H1 (cell line): ENCODE measurements around the gene RAET1G. TPM values are rescaled to one million over a fixed set of nuclear protein-coding genes. Genes with fewer than 3 reads are reported as not detected.

Experiments used
- CTCF ChIA-PET: fragments of 300-600 bp; sonication (Branson Sonifier 250); formaldehyde crosslinking; loops from one replicate; lab custom pipeline; 2021; ENCODE audit not compliant: partially characterized antibody; lab: Charles Lee
- POLR2A ChIA-PET: fragments of 300-600 bp; sonication (Branson Sonifier 250); formaldehyde crosslinking; loops from one replicate; lab custom pipeline; 2021; ENCODE audit warnings: inconsistent platforms; ENCODE audit not compliant: partially characterized antibody; lab: Charles Lee
- DNase-seq, 2 experiments: peaks; one replicate each; pipeline versions ENCODE4 v3.0.0 to v3.0.0-alpha.2; 2010 to 2022; ENCODE audit warnings: low spot score in 2 of 2, low read depth in 1 of 2, mixed read lengths in 1 of 2
- FAIRE-seq: peaks from 2 replicates; lab custom pipeline; 2011; peaks lifted over from hg19 to GRCh38; lab: Jason Lieb, UNC
- H2AFZ ChIP-seq: 2 replicates; pipeline ENCODE4 v1.8.1; 2012; ENCODE audit warnings: low read length, inconsistent platforms
- H2AK5ac ChIP-seq: 2 replicates; pipeline ENCODE4 v1.6.1; 2013; ENCODE audit warnings: low read depth, low read length
- H2BK120ac ChIP-seq: replicated peaks from 2 replicates; pipeline ENCODE3; 2013; ENCODE audit warnings: low read depth, low read length, inconsistent platforms
- H2BK12ac ChIP-seq: 2 replicates; pipeline ENCODE4 v1.6.1; 2013; ENCODE audit warnings: low read depth, low read length
- H2BK15ac ChIP-seq: 2 replicates; pipeline ENCODE4 v1.6.1; 2013; ENCODE audit warnings: low read length
- H2BK20ac ChIP-seq: 2 replicates; pipeline ENCODE4 v1.6.1; 2013; ENCODE audit warnings: low read length
- H2BK5ac ChIP-seq: 2 replicates; pipeline ENCODE4 v1.6.1; 2013; ENCODE audit warnings: low read depth, low read length
- H3K14ac ChIP-seq: 2 replicates; pipeline ENCODE4 v1.6.1; 2013; ENCODE audit warnings: inconsistent platforms; ENCODE audit not compliant: insufficient read length
- H3K18ac ChIP-seq: 2 replicates; pipeline ENCODE4 v1.6.1; 2013; ENCODE audit warnings: low read length; ENCODE audit errors: extremely low read depth
- H3K23ac ChIP-seq: 2 replicates; pipeline ENCODE4 v1.6.1; 2013; ENCODE audit warnings: inconsistent platforms; ENCODE audit not compliant: insufficient read length
- H3K23me2 ChIP-seq: 2 replicates; pipeline ENCODE4 v1.6.1; 2013; ENCODE audit warnings: low read depth, low read length
- H3K27ac ChIP-seq: 2 replicates; pipeline ENCODE4 v1.6.1; 2011; ENCODE audit warnings: low read depth, low read length, inconsistent platforms
- H3K27me3 ChIP-seq, 4 experiments: replicated peaks in 1 of 4; 1 replicate in 1 of 4; 2 replicates in 3 of 4; pipeline versions ENCODE4 v1.6.1 to v1.8.1; 2011 to 2013; ENCODE audit warnings: low read length in 3 of 4, mild to moderate bottlenecking in 3 of 4, inconsistent platforms in 2 of 4, mixed read lengths in 2 of 4, moderate library complexity in 1 of 4; ENCODE audit not compliant: control insufficient read depth in 3 of 4, insufficient read depth in 3 of 4; ENCODE audit errors: extremely low read depth in 1 of 4
- H3K36me3 ChIP-seq, 4 experiments: 2 replicates each; pipeline versions ENCODE4 v1.6.1 to v1.8.1; 2011 to 2013; ENCODE audit warnings: mild to moderate bottlenecking in 4 of 4, low read length in 3 of 4, moderate library complexity in 2 of 4, control low read depth in 1 of 4, inconsistent platforms in 1 of 4; ENCODE audit not compliant: insufficient read depth in 4 of 4, control insufficient read depth in 2 of 4
- H3K4ac ChIP-seq: replicated peaks from 2 replicates; pipeline ENCODE3; 2013; ENCODE audit warnings: low read length, low read depth, mixed read lengths, inconsistent platforms; ENCODE audit not compliant: insufficient read length
- H3K4me1 ChIP-seq, 4 experiments: replicated peaks in 1 of 4; 1 replicate in 1 of 4; 2 replicates in 3 of 4; pipeline versions ENCODE4 v1.6.1 to v1.8.1; 2011 to 2013; ENCODE audit warnings: low read length in 3 of 4, inconsistent platforms in 2 of 4, mixed read lengths in 1 of 4; ENCODE audit not compliant: insufficient read depth in 4 of 4, control insufficient read depth in 3 of 4
- H3K4me2 ChIP-seq, 2 experiments: 2 replicates each; pipeline versions ENCODE4 v1.6.1 to v1.8.1; 2011 to 2013; ENCODE audit warnings: low read depth in 2 of 2, low read length in 2 of 2, control low read depth in 1 of 2, inconsistent platforms in 1 of 2, mild to moderate bottlenecking in 1 of 2; ENCODE audit not compliant: insufficient read depth in 1 of 2
- H3K4me3 ChIP-seq, 4 experiments: fragments of 200-600, 300-600 bp in 1 of 4; sonication (generic), shearing (Covaris generic), sonication (Bioruptor Twin) in 1 of 4; 2 replicates each; pipeline versions ENCODE4 v1.5.1 to v1.8.1; 2011 to 2016; ENCODE audit warnings: low read length in 4 of 4, low read depth in 3 of 4, control low read depth in 2 of 4, inconsistent platforms in 2 of 4, mild to moderate bottlenecking in 2 of 4, mixed read lengths in 1 of 4, moderate library complexity in 1 of 4; ENCODE audit not compliant: insufficient read depth in 2 of 4; ENCODE audit errors: extremely low read depth in 1 of 4
- H3K56ac ChIP-seq: replicated peaks from 2 replicates; pipeline ENCODE3; 2013; ENCODE audit warnings: low read depth, mild to moderate bottlenecking, mixed read lengths, low read length, inconsistent platforms; ENCODE audit not compliant: insufficient read length
- H3K79me1 ChIP-seq: 2 replicates; pipeline ENCODE4 v1.6.1; 2013; ENCODE audit warnings: low read depth, low read length, control low read depth
- H3K79me2 ChIP-seq, 2 experiments: 2 replicates each; pipeline versions ENCODE4 v1.6.1 to v1.8.1; 2012 to 2013; ENCODE audit warnings: low read length in 2 of 2, mild to moderate bottlenecking in 2 of 2, inconsistent platforms in 1 of 2; ENCODE audit not compliant: insufficient read depth in 2 of 2, control insufficient read depth in 1 of 2
- H3K9ac ChIP-seq, 4 experiments: replicated peaks in 1 of 4; 1 replicate in 1 of 4; 2 replicates in 3 of 4; pipeline versions ENCODE4 v1.6.1 to v1.8.1; 2011 to 2013; ENCODE audit warnings: low read depth in 3 of 4, low read length in 3 of 4, control low read depth in 2 of 4, mild to moderate bottlenecking in 2 of 4, moderate library complexity in 2 of 4, inconsistent platforms in 1 of 4; ENCODE audit errors: extremely low read depth in 1 of 4
- H3K9me3 ChIP-seq, 2 experiments: 2 replicates each; pipeline versions ENCODE4 v1.6.1 to v1.8.1; 2012 to 2013; ENCODE audit warnings: mild to moderate bottlenecking in 2 of 2, moderate library complexity in 2 of 2, control low read depth in 1 of 2, inconsistent platforms in 1 of 2, low read depth in 1 of 2, low read length in 1 of 2, mixed read lengths in 1 of 2; ENCODE audit not compliant: insufficient read depth in 2 of 2
- H4K20me1 ChIP-seq, 2 experiments: replicated peaks in 1 of 2; 2 replicates each; pipeline versions ENCODE3 to v1.8.1; 2011 to 2013; ENCODE audit warnings: inconsistent platforms in 2 of 2, low read length in 2 of 2, mild to moderate bottlenecking in 1 of 2; ENCODE audit not compliant: insufficient read depth in 2 of 2, control insufficient read depth in 1 of 2
- H4K5ac ChIP-seq: 2 replicates; pipeline ENCODE4 v1.6.1; 2013; ENCODE audit warnings: low read length, low read depth, mixed read lengths, inconsistent platforms; ENCODE audit not compliant: insufficient read length
- H4K8ac ChIP-seq: 2 replicates; pipeline ENCODE4 v1.8.0; 2013; ENCODE audit warnings: mild to moderate bottlenecking, moderate library complexity, low read length, inconsistent platforms; ENCODE audit not compliant: insufficient read depth; ENCODE audit errors: extremely low read depth
- H4K91ac ChIP-seq: replicated peaks from 2 replicates; pipeline ENCODE3; 2013; ENCODE audit warnings: low read length, mixed read lengths, inconsistent platforms; ENCODE audit not compliant: insufficient read length
- ASH2L ChIP-seq: fragments of 200-600, 300-600 bp; sonication (generic); IDR thresholded peaks from one replicate; pipeline ENCODE4 v1.7.1; 2017; ENCODE audit warnings: low read length
- BCL11A ChIP-seq, 2 experiments: IDR thresholded peaks; one replicate each; pipeline ENCODE4 v1.6.1; 2011; ENCODE audit warnings: low read depth in 2 of 2, low read length in 2 of 2, mild to moderate bottlenecking in 2 of 2
- CHD1 ChIP-seq: IDR thresholded peaks from 2 replicates; pipeline ENCODE4 v1.6.1; 2012; ENCODE audit warnings: low read depth, low read length, improper control_type of control experiment
- CHD2 ChIP-seq: IDR thresholded peaks from 2 replicates; pipeline ENCODE4 v1.6.1; 2012; ENCODE audit warnings: low read length, improper control_type of control experiment
- CREB1 ChIP-seq: IDR thresholded peaks from 2 replicates; pipeline ENCODE4 v1.6.1; 2012; ENCODE audit warnings: inconsistent platforms
- JUN ChIP-seq: IDR thresholded peaks from 2 replicates; pipeline ENCODE4 v1.6.1; 2011; ENCODE audit warnings: low read depth, mild to moderate bottlenecking, improper control_type of control experiment, low read length
- KDM5A ChIP-seq: fragments of 200-600 bp; IDR thresholded peaks from 2 replicates; pipeline ENCODE4 v1.7.1; 2012; ENCODE audit warnings: mild to moderate bottlenecking, low read length, inconsistent platforms, mixed read lengths
- NRF1 ChIP-seq: IDR thresholded peaks from 2 replicates; pipeline ENCODE4 v1.6.1; 2011; ENCODE audit warnings: mild to moderate bottlenecking, low read depth, low read length, improper control_type of control experiment
- SP2 ChIP-seq: IDR thresholded peaks from 2 replicates; pipeline ENCODE4 v1.6.1; 2012; ENCODE audit warnings: mild to moderate bottlenecking, low read length, inconsistent platforms
- WGBS, 2 experiments: shearing (Covaris generic) in 1 of 2; methylation state at CpG; one replicate each; pipeline versions ENCODE4 v1.1.6 to v1.1.7; 2013 to 2015; ENCODE audit warnings: low lambda C conversion rate in 2 of 2, mixed read lengths in 2 of 2, inconsistent platforms in 1 of 2, low coverage in 1 of 2, missing lambda C conversion rate in 1 of 2; ENCODE audit not compliant: insufficient replicate concordance in 2 of 2, insufficient coverage in 1 of 2, insufficient read length in 1 of 2; ENCODE audit errors: extremely low coverage in 1 of 2, missing lambda C conversion rate in 1 of 2; 5-methylcytosine and 5-hydroxymethylcytosine counted together
- polyA plus RNA-seq, 7 experiments: library from polyadenylated mRNA; depleted of rRNA in 3 of 7; stranded (reverse) in 5 of 7; unstranded in 2 of 7; fragments of >200 nt in 5 of 7; fragments of 200-250 nt in 2 of 7; gene quantifications; 1 replicate in 5 of 7; 2 replicates in 1 of 7; 4 replicates in 1 of 7; pipeline versions ENCODE4 v1.2.1 to v1.2.3, GENCODE V29; 2011 to 2013; ENCODE audit warnings: missing spikeins in 2 of 7, mixed read lengths in 2 of 7
- total RNA-seq: library from RNA; stranded (reverse); fragmentation: NEBNext Ultra II Directional; extraction: Animal tissue kit (Norgen Biotek cat#: 25700); gene quantifications from 2 replicates; pipeline ENCODE4 v1.2.1, GENCODE V29; 2021

The RAET1G gene
- total and polyA plus RNA-seq, 2 of the 8 experiments (the other 6 are each of a cell fraction or from before 2014, with no cell fraction given): 0.08 TPM; not detected in 1

DNA sequence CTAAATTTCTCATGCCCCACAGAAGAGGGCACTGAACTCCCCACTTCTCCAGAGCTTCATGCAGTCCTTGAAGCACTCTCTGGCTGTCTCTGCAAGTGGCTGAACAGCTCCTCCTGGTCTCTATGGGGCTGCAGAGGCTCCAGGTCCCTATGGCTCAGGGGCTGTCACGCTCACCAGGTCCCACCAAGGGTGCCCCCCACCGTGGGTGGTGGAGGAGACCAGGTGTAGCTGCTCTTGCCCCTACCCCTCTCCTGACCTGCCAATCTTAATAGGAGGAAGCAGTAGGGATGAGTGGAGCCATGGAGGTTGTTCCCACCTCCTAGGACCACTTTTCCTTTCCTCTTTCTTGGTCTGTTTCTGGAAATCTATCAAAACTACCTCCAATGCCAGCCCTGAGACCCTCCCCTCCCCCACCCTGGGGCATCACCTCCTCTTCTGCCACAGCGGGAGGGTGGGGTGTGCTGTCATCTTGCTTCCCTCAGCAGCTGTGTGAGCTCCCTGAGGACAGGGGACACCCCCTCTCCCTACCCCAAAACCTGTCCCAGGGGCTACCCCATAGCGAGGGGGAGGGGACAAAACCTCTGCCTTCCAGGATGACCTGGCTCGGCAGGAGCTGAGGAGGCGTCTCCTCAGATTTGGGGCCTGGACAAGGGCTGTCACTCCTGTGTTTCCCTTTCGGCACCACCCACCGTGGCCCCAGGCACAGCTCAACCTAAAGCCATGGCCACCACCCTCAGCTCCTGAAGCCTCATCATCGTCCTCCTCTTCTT is 13.0 kb downstream of the RAET1G start:
- Histone ChIP-seq H3K14ac (no peak overlapping the region), H2BK120ac (no peak overlapping the region), H3K56ac (no peak overlapping the region), H3K9ac (no peak overlapping the region), H3K4me1 (no peaks in the 10 kb centered on the region), H4K91ac (no peak overlapping the region), H3K27ac (no peak overlapping the region), H3K4me2 (no peak overlapping the region), H2BK20ac (no peak overlapping the region), H3K27me3 (no peaks in the 10 kb centered on the region), H4K8ac (no peak overlapping the region; the same call in 1 of the 2 replicates), H2AFZ (no peak overlapping the region), H3K23me2 (no peaks in the 10 kb centered on the region), H3K36me3 (no peaks in the 10 kb centered on the region), H3K4ac (no peak overlapping the region), H4K20me1 (no peaks in the 10 kb centered on the region), H2AK5ac (no peak overlapping the region), H3K79me1 (no peaks in the 10 kb centered on the region), H3K79me2 (no peaks in the 10 kb centered on the region), H3K18ac (no peak overlapping the region), H4K5ac (no peak overlapping the region), H2BK15ac (no peak overlapping the region), H3K9me3 (peaks cover 15 to 22% of the 10 kb centered on the region in 2 experiments; a peak in 3 of 4 replicates), H2BK5ac (no peak overlapping the region), H2BK12ac (no peak overlapping the region), H3K23ac (no peak overlapping the region), H3K4me3 (no peak overlapping the region)
- TF ChIP-seq CREB1 (no peak), SP2 (no peak), JUN (no peak), NRF1 (no peak), KDM5A (no peak), CHD2 (no peak), ASH2L (no peak), BCL11A (IDR thresholded peaks at IDR 0.05; ENCODE audit: low read depth in 2 of 2, low read length in 2 of 2) (no peak), CHD1 (no peak)
- ChIA-PET POLR2A (no interaction called here), CTCF (interaction anchor here (1.6 kb wide), 1 partner anchor 15 kb away, joined by 6 read pairs; no protein-coding TSS in a partner anchor)
- DNase-seq (no peak), FAIRE-seq (no peak)
- WGBS, 2 experiments: 87% methylated on average over 5 of the region's 9 CpGs; no CpG with 5 or more reads in 1 of the 2 experiments
